ENCODE measurements around the gene TCF7L1.
"Not testable (repeated sequence)": the region's sequence is repeated elsewhere in the genome, so short reads cannot be mapped to it uniquely, and the experiment has no call there.

Gene TCF7L1

GRCh38 chr2:85287721-85288120, 154.5 kb downstream of the TCF7L1 start:
- intact Hi-C loops (cut with DNase I), result loop anchor here (5.0 kb wide), 1 partner anchor 220 kb away; no protein-coding TSS in a partner anchor
- no peak for DNase-seq

- DNase-seq, result no peak
- intact Hi-C loops (cut with DNase I), result loop anchor here (5.0 kb wide), 1 partner anchor 221 kb away; no protein-coding TSS in a partner anchor
Observed at GRCh38 chr2:85288244-85288725, 155.1 kb downstream of the TCF7L1 start.

- intact Hi-C loops (cut with DNase I), result no loop called here
- no peak for DNase-seq
Observed at GRCh38 chr2:85291425-85292023, 158.3 kb downstream of the TCF7L1 start.

GRCh38 chr2:85302121-85302520, 168.9 kb downstream of the TCF7L1 start:
- intact Hi-C loops (cut with DNase I), result no loop called here
- peak in 20 of 42 donors; percentile 14 to 60 (median 46) for DNase-seq

- intact Hi-C loops (cut with DNase I), result no loop called here
- peak in 1 of 42 donors; percentile 21 for DNase-seq
Observed at GRCh38 chr2:85303780-85304531, 170.8 kb downstream of the TCF7L1 start.

- DNase-seq, result peak in 1 of 42 donors; percentile 10
- intact Hi-C loops (cut with DNase I), result no loop called here
Observed at GRCh38 chr2:85307527-85307897, 174.3 kb downstream of the TCF7L1 start.

- intact Hi-C loops (cut with DNase I), result no loop called here
- DNase-seq, result no peak
Observed at GRCh38 chr2:85308201-85308600, 175.0 kb downstream of the TCF7L1 start.

GRCh38 chr2:85308896-85309555, 175.8 kb downstream of the TCF7L1 start:
- peak; percentile 25 to 85 (median 70) for DNase-seq
- intact Hi-C loops (cut with DNase I), result no loop called here

- intact Hi-C loops (cut with DNase I), result no loop called here
- DNase-seq, result peak in 4 of 42 donors; percentile 26 to 46 (median 37)
Observed at GRCh38 chr2:85309699-85310321, 176.6 kb downstream of the TCF7L1 start.

GRCh38 chr2:85310330-85310729, 177.1 kb downstream of the TCF7L1 start:
- intact Hi-C loops (cut with DNase I), result no loop called here
- DNase-seq, result no peak

- no peak for DNase-seq
- intact Hi-C loops (cut with DNase I), result no loop called here
Observed at GRCh38 chr2:85312404-85312803, 179.2 kb downstream of the TCF7L1 start.

GRCh38 chr2:85314884-85315242, 181.7 kb downstream of the TCF7L1 start:
- intact Hi-C loops (cut with DNase I), result no loop called here
- DNase-seq, result no peak

GRCh38 chr2:85315921-85316320, 182.7 kb downstream of the TCF7L1 start:
- DNase-seq, result peak in 1 of 42 donors; percentile 1
- intact Hi-C loops (cut with DNase I), result not testable (repeated sequence)

- DNase-seq, result peak in 1 of 42 donors; percentile 35
- intact Hi-C loops (cut with DNase I), result no loop called here
Observed at GRCh38 chr2:85318222-85319074, 185.3 kb downstream of the TCF7L1 start.

- intact Hi-C loops (cut with DNase I), result loop anchor here (10.0 kb wide), 1 partner anchor 235 kb away; no protein-coding TSS in a partner anchor
- DNase-seq, result peak in 1 of 42 donors; percentile 19
Observed at GRCh38 chr2:85319796-85320195, 186.6 kb downstream of the TCF7L1 start.

GRCh38 chr2:85323351-85323987, 190.3 kb downstream of the TCF7L1 start:
- DNase-seq, result peak in 1 of 42 donors; percentile 18
- intact Hi-C loops (cut with DNase I), result loop anchor here (10.0 kb wide), 1 partner anchor 231 kb away; no protein-coding TSS in a partner anchor

- peak in 1 of 42 donors; percentile 15 for DNase-seq
- intact Hi-C loops (cut with DNase I), result loop anchor here (10.0 kb wide), 1 partner anchor 231 kb away; no protein-coding TSS in a partner anchor
Observed at GRCh38 chr2:85323988-85324367, 190.8 kb downstream of the TCF7L1 start.
